HepG2 (cell line): ENCODE measurements around the gene VWA3A. TPM values are rescaled to one million over a fixed set of nuclear protein-coding genes. Genes with fewer than 3 reads are reported as not detected.

Experiments
- CEBPG ChIP-seq: IDR thresholded peaks from 2 replicates; pipeline ENCODE4 v1.6.1; 2016
- CENPX ChIP-seq: sonication (generic); formaldehyde crosslinking; IDR thresholded peaks from 2 replicates; pipeline ENCODE4 v1.9.0; 2021; ENCODE audit warnings: mild to moderate bottlenecking, missing genetic modification reagents, moderate library complexity
- HNRNPL ChIP-seq: fragments of 200-400 bp; formaldehyde crosslinking; IDR thresholded peaks from 2 replicates; pipeline ENCODE4 v1.6.1; 2017; ENCODE audit warnings: mild to moderate bottlenecking, low read depth, low read length
- MED1 ChIP-seq: sonication (generic); formaldehyde crosslinking; IDR thresholded peaks from 2 replicates; pipeline ENCODE4 v1.4.0; 2020; ENCODE audit warnings: missing genetic modification reagents
- TBP ChIP-seq: sonication (generic); formaldehyde crosslinking; IDR thresholded peaks from 2 replicates; pipeline ENCODE4 v1.5.0; 2020; ENCODE audit warnings: missing genetic modification reagents
- TBX2 ChIP-seq: sonication (generic); formaldehyde crosslinking; IDR thresholded peaks from 2 replicates; pipeline ENCODE4 v1.5.0; 2020; ENCODE audit warnings: missing genetic modification reagents, mild to moderate bottlenecking, borderline replicate concordance
- ZBTB7B ChIP-seq: sonication (generic); formaldehyde crosslinking; IDR thresholded peaks from 2 replicates; pipeline ENCODE4 v1.4.0; 2020; ENCODE audit warnings: missing genetic modification reagents
- ZFP62 ChIP-seq: sonication (generic); formaldehyde crosslinking; IDR thresholded peaks from 2 replicates; pipeline ENCODE4 v1.4.0; 2020; ENCODE audit warnings: missing genetic modification reagents
- ZMYM2 ChIP-seq: sonication (generic); formaldehyde crosslinking; IDR thresholded peaks from 2 replicates; pipeline ENCODE4 v1.8.0; 2022; ENCODE audit warnings: mild to moderate bottlenecking, missing genetic modification reagents
- ZMYM3 ChIP-seq: sonication (generic); formaldehyde crosslinking; IDR thresholded peaks from 2 replicates; pipeline ENCODE4 v1.5.1; 2020; ENCODE audit warnings: mild to moderate bottlenecking, missing genetic modification reagents
- ZNF34 ChIP-seq: sonication (generic); formaldehyde crosslinking; IDR thresholded peaks from 2 replicates; pipeline ENCODE4 v1.4.0; 2020; ENCODE audit warnings: mild to moderate bottlenecking, missing genetic modification reagents, borderline replicate concordance
- ZNF367 ChIP-seq: sonication (generic); formaldehyde crosslinking; IDR thresholded peaks from 2 replicates; pipeline ENCODE4 v1.4.0; 2020; ENCODE audit warnings: missing genetic modification reagents, borderline replicate concordance
- ZSCAN12 ChIP-seq: sonication (generic); formaldehyde crosslinking; IDR thresholded peaks from 2 replicates; pipeline ENCODE4 v1.9.0; 2021; ENCODE audit warnings: mild to moderate bottlenecking, missing genetic modification reagents
- ZSCAN25 ChIP-seq: sonication (generic); formaldehyde crosslinking; IDR thresholded peaks from 2 replicates; pipeline ENCODE4 v1.8.0; 2022; ENCODE audit warnings: mild to moderate bottlenecking, missing genetic modification reagents
- polyA plus RNA-seq, 8 experiments: library from polyadenylated mRNA; depleted of rRNA in 3 of 8; stranded (reverse) in 7 of 8; unstranded in 1 of 8; fragments of >200 nt; fragmentation: Illumina TruSeq in 4 of 8; extraction: Trizol in 4 of 8; gene quantifications; 2 replicates each; pipeline versions ENCODE4 v1.2.1 to v1.2.3, GENCODE V29; 2011 to 2016; ENCODE audit warnings: low read depth in 4 of 8, missing spikeins in 1 of 8, mixed read lengths in 1 of 8; ENCODE audit not compliant: insufficient read depth in 1 of 8
- total RNA-seq, 5 experiments: library from RNA; depleted of rRNA; stranded (reverse); fragments of >200 nt; fragmentation: Illumina TruSeq; extraction: Trizol; gene quantifications; 2 replicates each; pipeline ENCODE4 v1.2.3, GENCODE V29; 2016; ENCODE audit warnings: low read depth in 1 of 5
- TF ChIP-seq, protein P1 (sequence below): sonication (generic); formaldehyde crosslinking; IDR thresholded peaks from 2 replicates; pipeline ENCODE4 v1.9.0; 2021; ENCODE audit warnings: mild to moderate bottlenecking, missing genetic modification reagents
- TF ChIP-seq, protein P2 (sequence below): sonication (generic); formaldehyde crosslinking; IDR thresholded peaks from 2 replicates; pipeline ENCODE4 v1.8.0; 2022; ENCODE audit warnings: mild to moderate bottlenecking, missing genetic modification reagents
- TF ChIP-seq, protein P3 (sequence below): sonication (generic); formaldehyde crosslinking; IDR thresholded peaks from 2 replicates; pipeline ENCODE4 v1.4.0; 2020; ENCODE audit warnings: mild to moderate bottlenecking, low read depth, missing genetic modification reagents
- TF ChIP-seq, protein P4 (sequence below): sonication (generic); formaldehyde crosslinking; IDR thresholded peaks from 2 replicates; pipeline ENCODE4 v1.4.0; 2020; ENCODE audit warnings: missing genetic modification reagents, mild to moderate bottlenecking, borderline replicate concordance
- TF ChIP-seq, protein P5 (sequence below), 2 experiments: fragments of 450-650 bp in 1 of 2; sonication (generic) in 1 of 2; formaldehyde crosslinking; IDR thresholded peaks; 2 replicates each; pipeline versions ENCODE4 v1.5.0 to v1.8.0; 2020 to 2022; ENCODE audit warnings: mild to moderate bottlenecking in 1 of 2, missing genetic modification reagents in 1 of 2

Gene VWA3A
- total and polyA plus RNA-seq, 2 of the 13 experiments (the other 11 are each of a cell fraction or from before 2014, with no cell fraction given), result 0.03 to 0.07 TPM

DNA sequence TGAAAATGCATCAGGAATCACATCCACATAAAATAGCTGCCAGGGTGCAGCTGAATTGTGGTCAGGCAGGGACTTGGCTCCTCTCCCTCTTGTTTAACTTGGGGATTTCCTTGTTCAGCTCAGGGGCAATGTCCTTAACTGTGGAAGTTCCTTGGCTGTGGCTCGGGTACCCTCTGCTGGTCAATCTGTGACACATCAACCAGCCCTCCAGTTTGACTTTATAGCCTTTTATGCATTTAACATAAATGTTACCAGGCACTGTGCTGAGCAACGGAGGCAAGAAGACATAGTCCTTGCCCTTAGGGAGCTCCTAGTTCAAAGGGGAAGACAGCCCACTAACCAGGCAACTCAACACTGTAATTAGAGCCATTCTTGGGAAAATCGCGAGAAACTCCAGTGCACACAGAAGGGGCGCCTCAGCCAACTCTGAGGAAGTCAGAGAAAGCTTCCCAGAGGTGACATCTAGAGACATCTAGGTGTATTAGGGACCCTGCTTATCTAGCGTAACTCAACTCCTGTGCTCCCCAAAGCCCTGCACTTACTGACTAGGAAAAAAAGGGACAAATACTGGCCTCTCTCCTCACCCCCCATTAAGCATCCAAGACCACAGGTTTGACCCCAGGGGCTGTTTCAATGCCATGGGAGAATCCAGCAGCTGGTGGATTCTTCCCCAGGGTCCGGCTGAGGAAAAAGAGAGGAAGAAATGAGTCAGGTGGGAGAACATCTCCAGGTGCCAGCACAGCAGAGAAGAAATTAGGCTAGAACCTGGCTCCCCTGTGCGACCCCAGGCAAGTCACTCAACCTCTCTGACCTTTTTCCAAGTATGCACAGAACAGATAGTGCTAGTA, 96.5 kb downstream of the VWA3A start (continued):
- TF ChIP-seq, protein P1, sequence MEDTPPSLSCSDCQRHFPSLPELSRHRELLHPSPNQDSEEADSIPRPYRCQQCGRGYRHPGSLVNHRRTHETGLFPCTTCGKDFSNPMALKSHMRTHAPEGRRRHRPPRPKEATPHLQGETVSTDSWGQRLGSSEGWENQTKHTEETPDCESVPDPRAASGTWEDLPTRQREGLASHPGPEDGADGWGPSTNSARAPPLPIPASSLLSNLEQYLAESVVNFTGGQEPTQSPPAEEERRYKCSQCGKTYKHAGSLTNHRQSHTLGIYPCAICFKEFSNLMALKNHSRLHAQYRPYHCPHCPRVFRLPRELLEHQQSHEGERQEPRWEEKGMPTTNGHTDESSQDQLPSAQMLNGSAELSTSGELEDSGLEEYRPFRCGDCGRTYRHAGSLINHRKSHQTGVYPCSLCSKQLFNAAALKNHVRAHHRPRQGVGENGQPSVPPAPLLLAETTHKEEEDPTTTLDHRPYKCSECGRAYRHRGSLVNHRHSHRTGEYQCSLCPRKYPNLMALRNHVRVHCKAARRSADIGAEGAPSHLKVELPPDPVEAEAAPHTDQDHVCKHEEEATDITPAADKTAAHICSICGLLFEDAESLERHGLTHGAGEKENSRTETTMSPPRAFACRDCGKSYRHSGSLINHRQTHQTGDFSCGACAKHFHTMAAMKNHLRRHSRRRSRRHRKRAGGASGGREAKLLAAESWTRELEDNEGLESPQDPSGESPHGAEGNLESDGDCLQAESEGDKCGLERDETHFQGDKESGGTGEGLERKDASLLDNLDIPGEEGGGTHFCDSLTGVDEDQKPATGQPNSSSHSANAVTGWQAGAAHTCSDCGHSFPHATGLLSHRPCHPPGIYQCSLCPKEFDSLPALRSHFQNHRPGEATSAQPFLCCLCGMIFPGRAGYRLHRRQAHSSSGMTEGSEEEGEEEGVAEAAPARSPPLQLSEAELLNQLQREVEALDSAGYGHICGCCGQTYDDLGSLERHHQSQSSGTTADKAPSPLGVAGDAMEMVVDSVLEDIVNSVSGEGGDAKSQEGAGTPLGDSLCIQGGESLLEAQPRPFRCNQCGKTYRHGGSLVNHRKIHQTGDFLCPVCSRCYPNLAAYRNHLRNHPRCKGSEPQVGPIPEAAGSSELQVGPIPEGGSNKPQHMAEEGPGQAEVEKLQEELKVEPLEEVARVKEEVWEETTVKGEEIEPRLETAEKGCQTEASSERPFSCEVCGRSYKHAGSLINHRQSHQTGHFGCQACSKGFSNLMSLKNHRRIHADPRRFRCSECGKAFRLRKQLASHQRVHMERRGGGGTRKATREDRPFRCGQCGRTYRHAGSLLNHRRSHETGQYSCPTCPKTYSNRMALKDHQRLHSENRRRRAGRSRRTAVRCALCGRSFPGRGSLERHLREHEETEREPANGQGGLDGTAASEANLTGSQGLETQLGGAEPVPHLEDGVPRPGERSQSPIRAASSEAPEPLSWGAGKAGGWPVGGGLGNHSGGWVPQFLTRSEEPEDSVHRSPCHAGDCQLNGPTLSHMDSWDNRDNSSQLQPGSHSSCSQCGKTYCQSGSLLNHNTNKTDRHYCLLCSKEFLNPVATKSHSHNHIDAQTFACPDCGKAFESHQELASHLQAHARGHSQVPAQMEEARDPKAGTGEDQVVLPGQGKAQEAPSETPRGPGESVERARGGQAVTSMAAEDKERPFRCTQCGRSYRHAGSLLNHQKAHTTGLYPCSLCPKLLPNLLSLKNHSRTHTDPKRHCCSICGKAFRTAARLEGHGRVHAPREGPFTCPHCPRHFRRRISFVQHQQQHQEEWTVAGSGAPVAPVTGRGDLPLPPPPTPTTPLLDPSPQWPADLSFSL (CRISPR knock-in tag), result no peak
- TF ChIP-seq CENPX (CRISPR knock-in tag), result no peak
- TF ChIP-seq, protein P2, sequence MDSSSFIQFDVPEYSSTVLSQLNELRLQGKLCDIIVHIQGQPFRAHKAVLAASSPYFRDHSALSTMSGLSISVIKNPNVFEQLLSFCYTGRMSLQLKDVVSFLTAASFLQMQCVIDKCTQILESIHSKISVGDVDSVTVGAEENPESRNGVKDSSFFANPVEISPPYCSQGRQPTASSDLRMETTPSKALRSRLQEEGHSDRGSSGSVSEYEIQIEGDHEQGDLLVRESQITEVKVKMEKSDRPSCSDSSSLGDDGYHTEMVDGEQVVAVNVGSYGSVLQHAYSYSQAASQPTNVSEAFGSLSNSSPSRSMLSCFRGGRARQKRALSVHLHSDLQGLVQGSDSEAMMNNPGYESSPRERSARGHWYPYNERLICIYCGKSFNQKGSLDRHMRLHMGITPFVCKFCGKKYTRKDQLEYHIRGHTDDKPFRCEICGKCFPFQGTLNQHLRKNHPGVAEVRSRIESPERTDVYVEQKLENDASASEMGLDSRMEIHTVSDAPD, result no peak
- TF ChIP-seq, protein P3, sequence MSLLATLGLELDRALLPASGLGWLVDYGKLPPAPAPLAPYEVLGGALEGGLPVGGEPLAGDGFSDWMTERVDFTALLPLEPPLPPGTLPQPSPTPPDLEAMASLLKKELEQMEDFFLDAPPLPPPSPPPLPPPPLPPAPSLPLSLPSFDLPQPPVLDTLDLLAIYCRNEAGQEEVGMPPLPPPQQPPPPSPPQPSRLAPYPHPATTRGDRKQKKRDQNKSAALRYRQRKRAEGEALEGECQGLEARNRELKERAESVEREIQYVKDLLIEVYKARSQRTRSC (CRISPR knock-in tag), result peak; percentile 45; the same call in 1 of the 2 replicates
- no peak for TF ChIP-seq ZSCAN12 (CRISPR knock-in tag)
- TF ChIP-seq ZNF367, result peak; percentile 75; the same call in 1 of the 2 replicates
- TF ChIP-seq ZSCAN25 (CRISPR knock-in tag), result 0 out of 2 replicates have a peak, but pooled peaks have one; percentile 48
- TF ChIP-seq, protein P4, sequence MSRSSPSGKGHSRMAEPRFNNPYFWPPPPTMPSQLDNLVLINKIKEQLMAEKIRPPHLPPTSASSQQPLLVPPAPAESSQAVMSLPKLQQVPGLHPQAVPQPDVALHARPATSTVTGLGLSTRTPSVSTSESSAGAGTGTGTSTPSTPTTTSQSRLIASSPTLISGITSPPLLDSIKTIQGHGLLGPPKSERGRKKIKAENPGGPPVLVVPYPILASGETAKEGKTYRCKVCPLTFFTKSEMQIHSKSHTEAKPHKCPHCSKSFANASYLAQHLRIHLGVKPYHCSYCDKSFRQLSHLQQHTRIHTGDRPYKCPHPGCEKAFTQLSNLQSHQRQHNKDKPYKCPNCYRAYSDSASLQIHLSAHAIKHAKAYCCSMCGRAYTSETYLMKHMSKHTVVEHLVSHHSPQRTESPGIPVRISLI (CRISPR knock-in tag), result no peak
- peak; percentile 65 for TF ChIP-seq ZMYM3 (CRISPR knock-in tag)
- no peak for TF ChIP-seq ZBTB7B
- no peak for TF ChIP-seq ZMYM2 (CRISPR knock-in tag)
- TF ChIP-seq HNRNPL, result no peak
- no peak for TF ChIP-seq ZFP62 (CRISPR knock-in tag)
- TF ChIP-seq, protein P5, sequence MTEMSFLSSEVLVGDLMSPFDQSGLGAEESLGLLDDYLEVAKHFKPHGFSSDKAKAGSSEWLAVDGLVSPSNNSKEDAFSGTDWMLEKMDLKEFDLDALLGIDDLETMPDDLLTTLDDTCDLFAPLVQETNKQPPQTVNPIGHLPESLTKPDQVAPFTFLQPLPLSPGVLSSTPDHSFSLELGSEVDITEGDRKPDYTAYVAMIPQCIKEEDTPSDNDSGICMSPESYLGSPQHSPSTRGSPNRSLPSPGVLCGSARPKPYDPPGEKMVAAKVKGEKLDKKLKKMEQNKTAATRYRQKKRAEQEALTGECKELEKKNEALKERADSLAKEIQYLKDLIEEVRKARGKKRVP (CRISPR knock-in tag; IDR thresholded peaks at IDR 0.05), result no peak
- TF ChIP-seq TBX2 (CRISPR knock-in tag), result peak; percentile 50; the same call in 1 of the 2 replicates
- no peak for TF ChIP-seq CEBPG
- no peak; the same call in 1 of the 2 replicates for TF ChIP-seq ZNF34 (CRISPR knock-in tag)
- no peak for TF ChIP-seq TBP (CRISPR knock-in tag)
- peak; percentile 54 for TF ChIP-seq MED1
